Progenitor cell of endocrine pancreas (in vitro differentiated cells): ENCODE data around the gene INKA2. TPM values are rescaled to one million over a fixed set of nuclear protein-coding genes. Genes with fewer than 3 reads are reported as not detected.

Experiments used
- DNase-seq: peaks from one replicate; pipeline ENCODE4 v3.0.0; 2021; ENCODE audit warnings: low spot score; ENCODE audit not compliant: unreplicated experiment
- H3K27ac Mint-ChIP-seq: 2 replicates; pipeline ENCODE4 v1.8.0; 2021; ENCODE audit warnings: mild to moderate bottlenecking, moderate library complexity, mixed read lengths
- H3K27me3 Mint-ChIP-seq: 2 replicates; pipeline ENCODE4 v1.8.0; 2021; ENCODE audit warnings: mixed read lengths
- H3K36me3 Mint-ChIP-seq: 2 replicates; pipeline ENCODE4 v1.8.0; 2022; ENCODE audit warnings: mixed read lengths; ENCODE audit not compliant: insufficient read depth
- H3K4me1 Mint-ChIP-seq: 2 replicates; pipeline ENCODE4 v1.8.0; 2021; ENCODE audit warnings: low read depth, mixed read lengths
- H3K4me3 Mint-ChIP-seq: 2 replicates; pipeline ENCODE4 v1.8.0; 2021; ENCODE audit warnings: low read depth, mild to moderate bottlenecking, moderate library complexity, mixed read lengths
- H3K9me3 Mint-ChIP-seq: 2 replicates; pipeline ENCODE4 v1.8.0; 2021; ENCODE audit warnings: low read depth, mixed read lengths
- CTCF ChIP-seq: fragments of 200-600 bp; sonication (generic); IDR thresholded peaks from one replicate; pipeline ENCODE4 v1.5.0; 2021; ENCODE audit warnings: antibody characterized with exemption, mild to moderate bottlenecking; ENCODE audit not compliant: unreplicated experiment
- total RNA-seq: library from RNA; stranded (reverse); gene quantifications from 2 replicates; pipeline ENCODE4 v1.2.1, GENCODE V29; 2021

INKA2 gene
- total RNA-seq, 1 donor from 2014 or later, result 4.4 TPM

GRCh38 chr1:111729946-111730681 is 9.1 kb downstream of the INKA2 start:
- TF ChIP-seq CTCF, result no peak
- Mint-ChIP-seq H3K27ac (no peak overlapping the region), H3K4me1 (peaks cover 10% of the 10 kb centered on the region), H3K9me3 (no peaks in the 10 kb centered on the region), H3K36me3 (no peaks in the 10 kb centered on the region), H3K27me3 (peaks cover 11% of the 10 kb centered on the region), H3K4me3 (no peak overlapping the region)
- no peak for DNase-seq

- H3K4me3 Mint-ChIP-seq, result no peak overlapping the region
- peaks cover 10% of the 10 kb centered on the region for H3K4me1 Mint-ChIP-seq
- H3K27me3 Mint-ChIP-seq, result peaks cover 11% of the 10 kb centered on the region
- H3K36me3 Mint-ChIP-seq, result no peaks in the 10 kb centered on the region
- H3K9me3 Mint-ChIP-seq, result no peaks in the 10 kb centered on the region
- peak; percentile 7 for DNase-seq
- H3K27ac Mint-ChIP-seq, result no peak overlapping the region
- TF ChIP-seq CTCF, result no peak
Observed at GRCh38 chr1:111729271-111729921, 9.8 kb downstream of the INKA2 start.

- TF ChIP-seq CTCF, result no peak
- Mint-ChIP-seq H3K36me3 (no peaks in the 10 kb centered on the region), H3K4me3 (no peak overlapping the region)
Observed at GRCh38 chr1:111727056-111727455, 12.1 kb downstream of the INKA2 start.

GRCh38 chr1:111725192-111725591 is 14.0 kb downstream of the INKA2 start:
- H3K4me1 Mint-ChIP-seq, result peaks cover 2% of the 10 kb centered on the region
- no peak overlapping the region for H3K4me3 Mint-ChIP-seq
- H3K27ac Mint-ChIP-seq, result peak overlapping the region; percentile 30
- H3K9me3 Mint-ChIP-seq, result no peaks in the 10 kb centered on the region
- DNase-seq, result no peak
- no peaks in the 10 kb centered on the region for H3K36me3 Mint-ChIP-seq
- no peak for TF ChIP-seq CTCF
- H3K27me3 Mint-ChIP-seq, result peaks cover 1% of the 10 kb centered on the region

More at GRCh38 chr1:111727056-111727455, 12.1 kb downstream of the INKA2 start:
- no peak for DNase-seq
- Mint-ChIP-seq H3K27me3 (peaks cover 7% of the 10 kb centered on the region), H3K4me1 (peaks cover 5% of the 10 kb centered on the region), H3K9me3 (no peaks in the 10 kb centered on the region), H3K27ac (no peak overlapping the region)

- peaks cover under 1% of the 10 kb centered on the region for H3K4me1 Mint-ChIP-seq
Observed at GRCh38 chr1:111723871-111724270, 15.3 kb downstream of the INKA2 start.

More at GRCh38 chr1:111723871-111724270, 15.3 kb downstream of the INKA2 start:
- no peak overlapping the region for H3K27ac Mint-ChIP-seq
- no peaks in the 10 kb centered on the region for H3K36me3 Mint-ChIP-seq
- no peaks in the 10 kb centered on the region for H3K27me3 Mint-ChIP-seq
- DNase-seq, result no peak
- H3K9me3 Mint-ChIP-seq, result no peaks in the 10 kb centered on the region
- H3K4me3 Mint-ChIP-seq, result no peak overlapping the region
- no peak for TF ChIP-seq CTCF
